Testis (tissue), 3 donors: ENCODE results near the gene BEGAIN. TPM values are rescaled to one million over a fixed set of nuclear protein-coding genes. Genes with fewer than 3 reads are reported as not detected.
A peak's percentile ranks its signal among the peaks of the same experiment; 100 is the strongest.

Experiments used
- DNase-seq: peaks from one replicate; pipeline ENCODE4 v3.0.0-alpha.2; 2019
- H3K27ac ChIP-seq, 2 donors: fragments of 200-600 bp; sonication (generic); one replicate each; pipeline ENCODE4 v1.5.1; 2019
- H3K27me3 ChIP-seq: fragments of 200-600 bp; sonication (generic); one replicate; pipeline ENCODE4 v1.5.1; 2019
- H3K36me3 ChIP-seq: fragments of 200-600 bp; sonication (generic); one replicate; pipeline ENCODE4 v1.5.1; 2017; ENCODE audit warnings: low read depth; ENCODE audit errors: missing control alignments
- H3K4me1 ChIP-seq: fragments of 200-600 bp; sonication (generic); one replicate; pipeline ENCODE4 v1.5.1; 2019
- H3K4me3 ChIP-seq, 2 donors: fragments of 200-600 bp; sonication (generic); one replicate each; pipeline ENCODE4 v1.5.1; 2017 to 2019
- H3K9me3 ChIP-seq: fragments of 200-600 bp; sonication (generic); one replicate; pipeline ENCODE4 v1.5.1; 2017
- POLR2A ChIP-seq: fragments of 450-650 bp; IDR thresholded peaks from one replicate; pipeline ENCODE4 v1.6.1; 2017; ENCODE audit warnings: antibody characterized with exemption, mild to moderate bottlenecking, moderate library complexity
- WGBS, 2 donors: methylation state at CpG; one replicate each; pipeline ENCODE4 v1.1.5; 2018; 5-methylcytosine and 5-hydroxymethylcytosine counted together
- intact Hi-C: fragments of 100-400 bp; cut with DNase I; formaldehyde crosslinking; loops from one replicate; pipeline ENCODE4 v1.15.1; 2023; ENCODE audit warnings: low total_unique reads
- polyA plus RNA-seq: library from polyadenylated mRNA; stranded (reverse); fragments of 350-450 nt; fragmentation: Illumina TruSeq; extraction: RNeasy Lipid Tissue Mini Kit (QIAGEN cat#74804); gene quantifications from one replicate; pipeline ENCODE4 v1.2.3, GENCODE V29; 2014; ENCODE audit warnings: low read depth, low replicate concordance; ENCODE audit not compliant: insufficient read depth
- total RNA-seq, 2 donors: library from RNA; depleted of rRNA; stranded (reverse); fragments of >200 nt; gene quantifications; one replicate each; pipeline ENCODE4 v1.2.3, GENCODE V29; 2016
- TF ChIP-seq, protein P1 (sequence below), 3 experiments: fragments of 450-650 bp in 2 of 3; fragments of 200-600 bp in 1 of 3; sonication (generic) in 1 of 3; IDR thresholded peaks; one replicate each; pipeline ENCODE4 v1.5.1; 2016 to 2019; ENCODE audit warnings: antibody characterized with exemption in 3 of 3, mild to moderate bottlenecking in 2 of 3, moderate library complexity in 1 of 3

BEGAIN gene
- total and polyA plus RNA-seq, 3 donors from 2014 or later, result 4.5 to 7.6 (median 6.9) TPM

DNA sequence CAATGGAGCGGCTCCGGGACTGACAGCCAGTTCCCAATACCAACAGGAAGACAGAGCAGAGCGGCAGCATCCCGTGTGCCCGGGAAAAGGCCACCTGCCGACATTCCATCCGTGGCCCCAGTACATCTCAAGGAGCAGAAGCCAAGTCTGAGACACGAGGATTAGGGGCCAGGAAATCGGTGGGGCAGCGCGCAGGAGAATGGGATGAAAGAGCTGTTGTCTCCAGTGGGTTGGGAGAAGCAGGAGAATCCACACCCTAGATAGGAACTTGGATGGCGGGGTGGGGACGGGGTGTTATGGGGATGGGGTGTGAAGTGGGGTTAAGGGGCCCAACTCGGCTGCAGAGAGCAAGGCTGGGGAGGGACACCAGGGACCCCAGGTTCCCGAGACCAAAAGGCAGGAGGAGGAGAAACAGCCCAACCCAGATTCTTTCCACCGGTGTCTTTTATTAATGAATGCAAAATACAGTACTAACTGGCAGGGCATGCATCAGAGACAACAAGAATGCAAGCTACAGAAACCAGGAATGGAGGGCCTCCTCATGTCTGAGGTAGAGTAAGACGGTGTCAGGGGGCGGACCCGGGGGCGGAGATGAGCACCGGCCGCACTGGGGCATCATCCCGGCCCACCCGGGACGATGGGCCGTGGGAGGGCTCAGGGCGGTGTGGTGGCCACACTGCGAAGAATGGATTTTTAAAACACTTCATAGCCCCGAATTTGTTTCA lies 50.3 kb downstream of the BEGAIN start:
- no peak for DNase-seq
- no peaks in the 10 kb centered on the region for H3K36me3 ChIP-seq
- WGBS, 2 donors, result 77 to 80% methylated on average over 27 to 29 of the region's 29 CpGs
- H3K27me3 ChIP-seq, result no peaks in the 10 kb centered on the region
- intact Hi-C loops, result no loop called here
- no peak overlapping the region for H3K4me3 ChIP-seq
- no peak overlapping the region for H3K27ac ChIP-seq
- TF ChIP-seq, protein P1, sequence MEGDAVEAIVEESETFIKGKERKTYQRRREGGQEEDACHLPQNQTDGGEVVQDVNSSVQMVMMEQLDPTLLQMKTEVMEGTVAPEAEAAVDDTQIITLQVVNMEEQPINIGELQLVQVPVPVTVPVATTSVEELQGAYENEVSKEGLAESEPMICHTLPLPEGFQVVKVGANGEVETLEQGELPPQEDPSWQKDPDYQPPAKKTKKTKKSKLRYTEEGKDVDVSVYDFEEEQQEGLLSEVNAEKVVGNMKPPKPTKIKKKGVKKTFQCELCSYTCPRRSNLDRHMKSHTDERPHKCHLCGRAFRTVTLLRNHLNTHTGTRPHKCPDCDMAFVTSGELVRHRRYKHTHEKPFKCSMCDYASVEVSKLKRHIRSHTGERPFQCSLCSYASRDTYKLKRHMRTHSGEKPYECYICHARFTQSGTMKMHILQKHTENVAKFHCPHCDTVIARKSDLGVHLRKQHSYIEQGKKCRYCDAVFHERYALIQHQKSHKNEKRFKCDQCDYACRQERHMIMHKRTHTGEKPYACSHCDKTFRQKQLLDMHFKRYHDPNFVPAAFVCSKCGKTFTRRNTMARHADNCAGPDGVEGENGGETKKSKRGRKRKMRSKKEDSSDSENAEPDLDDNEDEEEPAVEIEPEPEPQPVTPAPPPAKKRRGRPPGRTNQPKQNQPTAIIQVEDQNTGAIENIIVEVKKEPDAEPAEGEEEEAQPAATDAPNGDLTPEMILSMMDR (IDR thresholded peaks at IDR 0.05), result no peak
- TF ChIP-seq POLR2A, result no peak
- peaks cover 15% of the 10 kb centered on the region for H3K4me1 ChIP-seq
- no peaks in the 10 kb centered on the region for H3K9me3 ChIP-seq

DNA sequence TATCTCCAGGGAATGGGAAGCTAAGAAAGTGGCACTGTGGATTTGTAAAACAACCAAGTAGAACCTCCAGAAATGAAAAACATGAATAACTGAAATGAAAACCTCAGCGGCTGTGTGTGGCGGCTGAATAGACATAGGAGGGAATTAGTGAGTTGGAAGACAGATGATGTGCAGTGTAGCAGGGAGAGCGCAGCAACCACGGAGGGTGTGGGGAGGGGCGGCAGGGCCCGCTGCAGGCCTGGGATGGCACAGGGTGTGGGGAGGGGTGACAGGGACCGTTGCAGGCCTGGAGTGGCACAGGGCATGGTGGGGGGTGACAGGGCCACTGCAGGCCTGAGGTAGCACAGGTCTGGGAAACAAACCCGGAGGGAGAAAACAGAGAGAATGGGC lies 51.1 kb downstream of the BEGAIN start:
- DNase-seq, result no peak
- no peak for TF ChIP-seq POLR2A
- TF ChIP-seq, protein P1 (IDR thresholded peaks at IDR 0.05), result no peak
- Histone ChIP-seq H3K36me3 (no peaks in the 10 kb centered on the region), H3K27me3 (no peaks in the 10 kb centered on the region), H3K9me3 (no peaks in the 10 kb centered on the region), H3K4me1 (peaks cover 15% of the 10 kb centered on the region), H3K27ac (no peak overlapping the region), H3K4me3 (no peak overlapping the region)
- WGBS, 2 donors, result 87% methylated on average over 8 of the region's 8 CpGs
- intact Hi-C loops, result no loop called here

DNA sequence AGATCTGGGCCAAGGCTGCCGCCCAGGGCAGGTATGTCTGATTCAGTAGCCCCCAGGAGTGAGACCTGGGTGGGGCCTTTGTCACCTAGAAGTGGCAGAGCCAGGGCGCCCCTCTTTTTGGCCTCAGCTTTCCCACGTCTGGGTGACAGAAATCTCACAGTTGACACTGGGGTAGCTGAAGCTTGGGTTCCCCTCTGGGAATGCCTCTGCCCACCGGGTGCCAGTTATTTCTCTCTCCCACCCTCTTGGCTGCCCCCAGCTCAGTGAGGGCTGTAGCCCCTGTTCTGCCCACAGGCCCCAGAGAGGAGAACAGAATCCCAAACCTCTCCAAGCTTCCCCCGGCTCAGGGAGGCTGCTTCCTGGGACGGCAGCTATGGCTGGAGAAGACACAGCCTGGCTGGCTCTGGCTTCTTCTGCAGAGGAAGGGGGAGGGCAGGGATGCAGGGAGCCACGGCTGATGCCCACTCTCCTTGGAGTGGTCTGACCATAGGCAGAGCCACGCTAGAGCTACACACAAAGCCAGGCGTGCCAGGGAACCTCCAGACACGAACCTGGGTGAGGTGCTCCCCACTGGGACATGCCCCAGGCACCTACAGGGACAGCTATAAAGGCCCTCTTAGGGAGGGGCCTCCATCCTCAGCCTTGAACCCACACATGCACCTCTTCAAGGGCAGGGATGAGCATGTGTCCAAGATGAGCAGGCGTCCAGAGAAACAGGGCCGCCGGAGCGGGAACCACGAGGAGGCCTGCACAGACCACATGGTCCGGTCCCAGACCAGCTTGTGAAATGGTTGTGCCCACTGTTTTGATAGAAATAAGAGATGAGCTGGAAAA lies 51.7 kb downstream of the BEGAIN start:
- Histone ChIP-seq H3K9me3 (no peaks in the 10 kb centered on the region), H3K36me3 (no peaks in the 10 kb centered on the region), H3K4me3 (no peak overlapping the region), H3K27me3 (no peaks in the 10 kb centered on the region), H3K4me1 (peaks cover 11% of the 10 kb centered on the region), H3K27ac (peak overlapping the region in 1 of 2 donors; percentile 41)
- 79 to 81% methylated on average over 13 to 16 of the region's 16 CpGs for WGBS, 2 donors
- TF ChIP-seq, protein P1 (IDR thresholded peaks at IDR 0.05), result no peak
- no peak for TF ChIP-seq POLR2A
- DNase-seq, result peak; percentile 14
- intact Hi-C loops, result no loop called here

DNA sequence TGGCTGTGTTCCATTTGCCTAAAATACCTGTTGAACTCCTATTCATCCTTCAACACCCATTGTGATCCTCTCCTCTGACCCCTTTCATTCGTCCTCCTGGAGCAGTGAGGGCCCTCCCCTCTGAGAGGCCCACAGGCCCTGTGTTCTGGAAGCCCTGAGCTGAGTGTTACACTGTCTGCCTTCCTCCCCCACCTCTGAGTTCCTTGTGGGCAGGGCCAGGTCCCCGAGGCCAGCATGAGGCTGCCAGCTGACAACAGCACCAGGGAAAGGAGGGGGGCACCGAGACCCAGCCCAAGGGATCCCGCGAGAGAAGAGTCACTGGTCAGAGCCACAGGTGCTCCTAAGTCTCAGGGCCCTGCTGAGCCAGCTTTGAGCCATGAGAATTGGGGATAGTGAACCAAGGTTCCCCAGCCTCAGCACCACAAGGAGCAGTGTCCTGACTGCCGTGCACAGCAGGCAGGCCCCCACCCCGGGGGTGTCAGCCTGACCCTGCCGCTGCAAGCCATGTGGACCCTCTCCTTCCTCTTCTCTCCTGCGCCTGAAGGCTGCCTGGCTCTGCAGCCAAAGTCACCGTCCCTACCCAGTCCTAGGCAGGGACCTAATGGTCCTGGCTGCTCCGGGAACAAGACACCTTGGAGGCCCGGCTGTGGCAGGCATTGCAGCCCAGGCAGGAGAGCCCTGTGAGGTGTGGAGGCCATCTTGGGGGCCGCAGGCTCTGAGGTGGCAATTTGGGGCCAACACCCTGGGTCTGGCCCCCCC lies 52.5 kb downstream of the BEGAIN start:
- Histone ChIP-seq H3K36me3 (no peaks in the 10 kb centered on the region), H3K4me3 (no peak overlapping the region), H3K27me3 (no peaks in the 10 kb centered on the region), H3K9me3 (no peaks in the 10 kb centered on the region), H3K4me1 (peaks cover 11% of the 10 kb centered on the region), H3K27ac (peak overlapping the region; percentile 28 to 41)
- TF ChIP-seq, protein P1 (IDR thresholded peaks at IDR 0.05), result no peak
- no peak for TF ChIP-seq POLR2A
- intact Hi-C loops, result no loop called here
- 66 to 67% methylated on average over 4 to 13 of the region's 13 CpGs for WGBS, 2 donors
- DNase-seq, result peak; percentile 67
